Activated naive CD4-positive, alpha-beta T cell treated with anti-CD3 and anti-CD28 coated beads, Interleukin-2, amount 50 U/mL, for 72 hours (primary cell): ENCODE measurements around the gene ABTB2. TPM values are rescaled to one million over a fixed set of nuclear protein-coding genes. Genes with fewer than 3 reads are reported as not detected.

ENCODE experiments used
- ATAC-seq, 2 donors: fragments of 150-1000 bp; cut with Tn5 transposase; 2 replicates each; pipeline ENCODE4 v1.10.0; 2021; ENCODE audit warnings: mild to moderate bottlenecking in 2 of 2, moderate library complexity in 2 of 2
- DNase-seq, 2 donors: peaks; one replicate each; pipeline ENCODE4 v3.0.0; 2021 to 2022; ENCODE audit warnings: low spot score in 2 of 2
- H3K27ac Mint-ChIP-seq, 2 donors: one replicate each; pipeline ENCODE4 v1.8.0; 2022; ENCODE audit warnings: mild to moderate bottlenecking in 2 of 2, mixed read lengths in 2 of 2
- H3K36me3 Mint-ChIP-seq, 2 donors: one replicate each; pipeline ENCODE4 v1.8.0; 2022; ENCODE audit warnings: mixed read lengths in 2 of 2
- H3K9me3 Mint-ChIP-seq, 2 donors: one replicate each; pipeline ENCODE4 v1.8.0; 2022; ENCODE audit warnings: mixed read lengths in 2 of 2
- total RNA-seq, 2 donors: library from RNA; stranded (reverse); gene quantifications; one replicate each; pipeline ENCODE4 v1.2.3, GENCODE V29; 2022

Gene ABTB2
- total RNA-seq, 2 donors from 2014 or later: 0.16 to 0.27 TPM

DNA sequence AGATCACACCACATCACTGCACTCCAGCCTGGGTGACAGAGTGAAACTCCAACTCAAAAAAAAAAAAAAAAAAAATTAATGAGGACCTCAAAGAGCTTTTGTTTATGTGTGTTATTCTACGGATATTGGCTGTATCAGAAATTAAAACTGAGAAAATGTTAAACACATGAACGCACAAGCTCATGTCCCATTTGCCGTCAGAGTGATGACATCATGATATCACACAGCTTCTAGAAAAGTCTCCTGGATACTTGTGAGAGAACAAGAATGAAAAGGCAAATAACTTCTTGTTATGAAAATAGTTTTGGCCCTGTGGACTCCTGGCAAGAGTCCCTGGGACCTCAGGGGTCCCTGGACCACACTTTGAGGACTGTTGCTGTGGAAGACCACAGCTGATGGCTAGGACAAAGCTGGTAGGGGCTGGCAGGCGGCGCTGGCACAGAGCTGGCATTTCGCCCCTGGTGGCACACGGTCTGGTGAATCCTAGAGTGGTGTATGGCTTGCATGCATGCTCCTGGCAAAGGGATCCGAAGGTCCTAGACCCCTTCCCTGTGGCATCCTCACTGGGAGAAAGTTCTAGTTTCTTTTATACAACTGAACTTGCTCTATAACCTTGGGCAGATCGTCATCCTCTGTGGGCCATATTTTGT is 178.7 kb downstream of the ABTB2 start:
- H3K36me3 Mint-ChIP-seq: no peaks in the 10 kb centered on the region
- no peaks in the 10 kb centered on the region for H3K9me3 Mint-ChIP-seq
- H3K27ac Mint-ChIP-seq: no peak overlapping the region
- no peak for DNase-seq
- ATAC-seq: no peak

DNA sequence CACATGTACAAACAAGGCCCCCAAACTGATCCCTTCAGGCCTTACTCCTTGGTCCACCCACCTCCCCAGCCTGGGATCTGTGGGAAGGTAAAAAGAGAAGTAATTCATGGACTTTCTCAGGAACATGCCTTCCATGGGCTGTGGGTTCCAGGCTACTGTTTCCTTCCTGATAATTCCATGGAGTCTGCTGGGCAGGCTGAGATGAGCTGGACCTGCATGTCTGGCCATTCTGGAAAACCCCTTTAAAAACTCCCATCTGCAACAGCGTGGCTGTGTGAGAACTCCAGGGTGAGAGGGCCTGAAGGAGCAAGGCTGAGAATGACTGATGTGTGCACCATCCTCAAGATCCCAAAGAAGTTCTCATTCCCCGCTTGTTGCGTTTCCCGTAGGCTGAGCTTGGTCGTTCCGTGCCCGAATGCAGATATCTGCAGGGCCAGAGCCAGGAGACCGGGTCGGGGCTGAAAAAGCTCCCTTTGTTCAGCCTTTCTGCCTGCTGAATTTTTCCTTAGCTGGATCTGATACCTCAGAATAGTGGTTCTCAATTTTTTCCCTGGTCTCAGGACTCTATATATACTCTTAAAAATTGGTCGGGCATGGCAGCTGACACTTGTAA is 179.5 kb downstream of the ABTB2 start:
- DNase-seq (no peak), ATAC-seq (no peak)
- Mint-ChIP-seq H3K27ac (no peak overlapping the region), H3K36me3 (no peaks in the 10 kb centered on the region), H3K9me3 (no peaks in the 10 kb centered on the region)

DNA sequence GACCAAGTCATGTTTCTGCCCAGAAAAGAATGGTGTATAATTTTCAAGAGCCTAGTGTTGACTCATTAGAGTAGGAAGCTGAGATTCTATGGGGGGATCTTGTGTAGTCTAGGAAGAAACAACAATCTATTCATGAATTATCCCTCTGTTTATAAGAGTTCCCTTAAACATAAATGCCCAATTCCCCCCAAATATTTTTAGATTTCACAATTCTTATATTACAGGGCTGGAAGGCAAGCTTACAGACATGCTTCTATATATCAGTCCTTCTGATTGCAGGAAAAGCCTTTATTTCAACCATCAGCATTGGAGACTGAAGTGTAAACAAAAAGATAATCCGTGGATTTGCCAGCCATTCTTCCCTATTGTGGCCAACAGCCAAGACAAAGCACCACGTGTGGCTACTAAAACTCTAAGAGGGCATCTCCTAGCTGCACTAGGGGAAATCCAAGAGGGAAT is 181.0 kb downstream of the ABTB2 start:
- no peaks in the 10 kb centered on the region for H3K36me3 Mint-ChIP-seq
- no peaks in the 10 kb centered on the region for H3K9me3 Mint-ChIP-seq
- no peak overlapping the region for H3K27ac Mint-ChIP-seq
- ATAC-seq (no peak), DNase-seq (no peak)

DNA sequence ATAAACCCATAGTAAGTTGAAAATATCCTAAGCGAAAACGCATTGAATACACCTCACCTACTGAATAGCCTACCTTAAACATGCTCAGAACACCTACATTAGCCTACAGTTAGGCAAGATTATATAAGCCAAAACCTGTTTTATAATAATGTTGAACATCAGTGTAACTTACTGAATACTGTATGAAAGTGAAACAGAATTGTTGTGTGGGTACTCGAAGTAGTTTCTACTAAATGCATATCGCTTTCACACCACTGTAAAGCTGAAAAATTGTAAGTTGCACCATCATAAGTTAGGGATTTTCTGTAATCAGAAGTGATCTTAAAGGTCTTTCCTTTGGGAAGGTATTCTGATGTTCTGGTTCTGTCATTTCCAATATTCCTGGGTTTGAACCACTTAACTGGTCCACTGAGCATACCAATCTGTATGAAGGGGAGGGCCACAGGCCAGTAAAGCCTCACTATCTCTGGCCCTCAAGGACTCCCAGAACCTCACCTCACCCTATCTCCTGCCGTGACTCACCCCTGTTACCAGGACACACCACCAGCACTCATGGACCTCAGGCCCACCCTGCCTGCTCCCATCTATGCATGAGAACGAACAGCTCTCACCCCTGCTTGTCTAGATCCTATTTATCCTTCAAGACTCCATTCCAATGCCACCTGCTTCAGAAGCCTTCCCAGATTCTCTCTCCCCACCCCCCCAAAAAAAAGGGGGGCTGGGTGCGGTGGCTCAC is 182.4 kb downstream of the ABTB2 start:
- ATAC-seq (no peak), DNase-seq (no peak)
- no peak overlapping the region for H3K27ac Mint-ChIP-seq
- H3K9me3 Mint-ChIP-seq: no peaks in the 10 kb centered on the region
- no peaks in the 10 kb centered on the region for H3K36me3 Mint-ChIP-seq

DNA sequence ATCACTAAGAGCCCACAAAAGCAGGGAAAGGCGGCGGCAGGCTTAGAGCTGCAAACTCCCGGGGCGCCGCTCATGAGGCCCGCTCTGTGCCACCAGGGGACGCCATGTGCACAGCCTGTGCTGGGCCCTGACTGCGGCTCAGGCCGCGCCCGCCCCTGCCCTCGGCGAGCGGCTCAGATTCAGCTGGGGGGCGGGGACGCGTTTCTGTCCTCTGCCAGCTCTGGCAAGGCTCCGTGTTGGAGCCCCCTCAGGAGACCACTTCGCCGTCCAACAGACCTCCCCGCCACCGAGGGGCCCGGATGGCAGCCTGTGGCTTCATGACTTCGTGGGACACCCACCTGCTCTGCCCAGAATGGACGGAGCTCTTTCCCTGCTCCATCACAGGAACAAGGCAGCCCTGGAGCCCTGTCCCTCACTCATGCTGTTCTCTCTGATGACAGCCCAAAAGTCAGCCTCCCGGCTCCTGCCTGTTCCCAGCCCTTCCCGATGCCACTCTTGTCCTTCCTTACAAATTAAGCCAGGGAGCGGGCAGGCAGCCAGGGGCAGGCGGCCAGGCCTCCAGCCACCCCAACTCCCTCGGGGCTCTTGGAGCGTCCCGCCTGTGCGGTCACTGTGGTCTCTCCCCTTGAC is 183.3 kb downstream of the ABTB2 start:
- Mint-ChIP-seq H3K27ac (no peak overlapping the region), H3K9me3 (no peaks in the 10 kb centered on the region)
- ATAC-seq: peak; percentile 97 to 99

DNA sequence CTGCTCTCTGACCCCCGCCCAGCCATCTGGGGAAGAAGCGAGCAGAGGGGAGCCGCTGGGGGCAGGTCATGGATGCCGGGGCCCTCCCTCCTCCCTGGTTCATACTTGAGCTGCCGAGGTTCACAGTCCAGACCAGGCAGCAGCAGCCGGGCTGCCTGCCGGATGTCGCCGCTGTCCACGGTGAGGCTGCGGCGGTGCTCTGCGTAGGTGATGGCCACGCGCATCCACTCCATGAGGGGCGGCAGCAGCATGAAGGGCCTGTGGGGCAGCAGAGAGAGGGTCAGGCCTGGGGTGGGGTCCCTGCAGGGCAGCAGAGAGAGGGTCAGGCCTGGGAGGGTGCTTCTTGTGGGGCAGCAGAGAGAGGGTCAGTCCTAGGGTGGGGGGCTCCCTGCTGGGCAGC is 184.8 kb downstream of the ABTB2 start:
- ATAC-seq: no peak
- Mint-ChIP-seq H3K27ac (no peak overlapping the region), H3K36me3 (no peaks in the 10 kb centered on the region), H3K9me3 (no peaks in the 10 kb centered on the region)
- no peak for DNase-seq

More for the DNA sequence above, 183.3 kb downstream of the ABTB2 start:
- DNase-seq: peak; percentile 69 to 86
- H3K36me3 Mint-ChIP-seq: no peaks in the 10 kb centered on the region

DNA sequence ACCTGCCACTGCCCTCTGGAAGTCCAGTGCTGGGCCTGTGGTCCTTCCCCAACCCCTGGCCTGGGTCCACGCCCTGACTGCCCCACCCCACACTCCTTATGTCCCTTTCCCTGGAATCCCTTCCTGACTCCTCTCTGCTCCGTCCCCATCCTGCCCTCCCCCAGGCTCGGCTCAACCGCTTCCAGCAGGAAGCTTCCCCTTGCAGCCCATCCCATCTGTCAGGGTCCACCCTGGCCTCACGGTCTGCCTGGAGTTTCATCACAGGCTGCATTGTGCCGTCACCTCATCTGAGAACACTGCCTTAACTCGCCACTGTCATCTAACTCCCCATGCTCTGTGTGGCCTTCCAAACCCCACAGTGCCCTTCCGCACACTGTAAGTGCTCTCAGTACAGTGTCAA is 188.1 kb downstream of the ABTB2 start:
- no peaks in the 10 kb centered on the region for H3K9me3 Mint-ChIP-seq
- H3K36me3 Mint-ChIP-seq: no peaks in the 10 kb centered on the region
- no peak for DNase-seq
- ATAC-seq: no peak
- no peak overlapping the region for H3K27ac Mint-ChIP-seq

DNA sequence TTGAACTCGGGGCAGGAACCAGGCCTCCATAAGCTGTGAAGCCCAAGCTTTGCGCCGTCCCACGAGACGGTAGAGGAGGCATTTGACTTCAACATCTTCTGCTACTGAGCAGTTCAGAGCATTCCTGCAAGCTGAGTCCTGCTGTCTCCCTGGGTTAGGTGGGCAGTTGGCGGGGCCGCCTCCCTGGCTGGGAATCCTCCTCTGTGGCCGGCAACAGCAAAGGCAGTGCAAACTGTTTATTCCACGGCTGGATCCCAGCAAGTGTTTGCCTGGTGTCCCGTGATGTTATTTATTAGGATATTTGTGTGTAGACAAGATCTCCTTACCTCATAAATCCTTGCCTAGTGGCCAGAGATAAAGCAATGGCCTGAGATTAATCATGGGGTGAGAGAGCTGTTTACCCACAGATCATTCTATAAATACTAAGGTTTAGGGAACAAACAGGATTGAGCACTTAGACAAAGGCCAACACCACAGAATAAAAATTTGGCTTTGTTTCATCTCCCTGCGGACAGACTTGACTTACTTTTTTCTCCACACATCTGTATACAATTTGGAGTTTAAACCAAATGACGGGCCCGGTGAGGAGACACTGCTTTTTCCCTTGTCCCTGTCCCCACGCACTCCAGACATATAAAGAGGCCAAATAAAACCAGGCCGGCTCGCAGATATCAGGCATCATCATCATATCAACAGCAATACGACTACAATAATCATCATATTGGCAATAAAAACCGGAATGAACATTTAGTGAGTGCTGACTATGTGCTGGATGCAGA is 189.0 kb downstream of the ABTB2 start:
- no peak for DNase-seq
- Mint-ChIP-seq H3K36me3 (no peaks in the 10 kb centered on the region), H3K9me3 (no peaks in the 10 kb centered on the region), H3K27ac (no peak overlapping the region)
- ATAC-seq: no peak

DNA sequence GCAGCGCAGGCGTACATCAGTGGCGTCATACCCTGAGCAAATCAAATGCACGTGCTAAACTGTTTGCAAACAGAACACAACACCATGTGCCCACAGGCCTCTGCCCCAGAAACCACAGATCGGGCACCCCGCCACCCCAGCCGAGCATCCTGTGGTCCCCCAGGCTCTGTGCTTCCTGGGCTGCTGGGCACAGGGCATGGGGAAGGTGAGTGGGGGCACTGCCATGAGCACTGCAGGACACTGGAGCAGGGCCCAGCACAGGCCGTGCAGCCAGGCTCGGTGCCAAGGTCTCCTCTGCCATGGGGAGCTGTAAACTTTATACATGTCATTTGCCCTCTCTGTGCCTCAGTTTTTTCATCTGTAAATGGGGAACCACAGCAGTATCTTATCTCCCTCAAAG is 189.8 kb downstream of the ABTB2 start:
- ATAC-seq (no peak), DNase-seq (no peak)
- no peaks in the 10 kb centered on the region for H3K36me3 Mint-ChIP-seq

DNA sequence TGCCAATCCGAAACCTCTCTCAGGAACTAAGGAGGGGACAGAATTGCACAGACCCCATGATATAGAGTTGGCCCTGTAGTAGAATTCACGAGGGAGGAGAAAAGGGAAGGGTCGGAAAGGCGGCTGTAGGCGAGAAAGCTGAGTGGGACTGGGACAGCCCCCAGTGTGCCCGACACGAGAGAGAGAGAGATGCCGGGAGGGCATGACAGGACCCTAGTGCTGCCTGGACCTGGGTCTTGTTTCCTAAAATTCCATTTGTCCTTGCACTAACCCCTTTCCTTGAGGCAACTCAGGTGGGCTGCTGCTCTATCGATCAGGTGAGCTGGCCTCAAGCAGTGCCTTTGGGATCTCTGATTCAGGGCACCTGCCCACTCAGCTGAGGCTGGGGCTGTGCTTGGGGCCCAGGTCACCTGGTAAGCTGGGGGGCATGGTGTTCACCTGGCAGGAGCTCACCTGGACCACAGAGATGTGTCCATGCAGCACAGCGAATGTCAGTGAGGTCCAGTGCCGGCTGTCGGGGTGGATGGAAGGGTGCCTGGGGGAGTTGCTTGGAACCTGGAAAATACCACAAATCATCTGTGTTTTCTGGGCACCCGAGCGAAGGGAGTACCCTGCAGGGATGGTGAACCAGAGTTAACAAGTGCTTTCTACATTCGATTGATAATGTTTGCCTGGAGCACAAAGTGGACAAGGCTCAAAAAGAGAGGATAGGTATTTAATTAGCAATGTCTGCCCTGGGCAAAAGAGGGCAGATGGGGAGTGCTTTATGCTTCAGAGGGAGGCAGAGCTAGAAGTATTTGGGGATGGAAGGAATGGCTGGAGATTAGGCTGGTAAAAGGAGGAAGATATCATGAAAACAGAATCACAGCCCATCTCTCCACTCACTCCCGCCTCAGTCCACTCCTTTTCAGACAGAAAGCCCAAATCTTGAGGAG is 190.7 kb downstream of the ABTB2 start:
- H3K36me3 Mint-ChIP-seq: no peaks in the 10 kb centered on the region
- H3K9me3 Mint-ChIP-seq: no peaks in the 10 kb centered on the region
- H3K27ac Mint-ChIP-seq: no peak overlapping the region
- ATAC-seq: no peak
- no peak for DNase-seq

More for the DNA sequence above, 189.8 kb downstream of the ABTB2 start:
- Mint-ChIP-seq H3K9me3 (no peaks in the 10 kb centered on the region), H3K27ac (no peak overlapping the region)

DNA sequence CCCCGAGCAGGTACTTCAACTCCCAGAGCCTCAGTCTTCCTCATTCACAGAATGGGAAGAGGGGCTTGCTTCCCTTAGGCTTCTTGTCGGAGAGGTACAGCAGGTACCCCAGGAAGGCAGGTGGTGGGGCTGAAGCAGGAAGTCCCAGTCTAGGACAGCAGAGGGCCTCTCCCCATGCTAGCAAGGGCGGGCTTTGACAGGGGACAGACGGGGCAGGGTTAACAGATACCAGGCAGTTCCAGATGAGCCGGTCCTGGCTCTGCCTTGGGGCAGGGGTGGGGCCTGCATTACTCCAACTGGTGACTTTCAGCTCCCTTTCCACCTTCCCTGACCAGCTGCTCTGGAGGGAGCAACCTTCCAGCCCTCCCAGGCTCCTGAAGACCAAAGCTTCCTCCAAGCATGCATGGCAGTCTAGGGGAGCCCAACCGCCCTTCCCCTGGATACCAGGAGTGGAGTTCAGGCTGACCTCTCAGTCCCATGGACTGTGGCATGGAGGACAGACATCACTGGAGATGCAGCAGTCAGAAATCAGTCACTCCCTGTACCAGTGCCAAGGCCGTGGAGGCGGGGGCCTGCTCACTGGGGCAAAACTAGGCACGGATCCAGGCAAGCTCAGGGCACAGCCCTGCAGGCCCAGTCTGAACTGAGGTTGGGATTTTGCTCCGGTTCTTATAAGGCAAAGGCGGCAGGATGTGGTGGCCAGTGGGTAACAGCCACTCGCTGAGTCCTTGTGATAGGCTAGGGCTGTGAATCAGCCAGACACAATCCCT is 191.8 kb downstream of the ABTB2 start:
- H3K27ac Mint-ChIP-seq: no peak overlapping the region
- ATAC-seq: no peak
- H3K9me3 Mint-ChIP-seq: no peaks in the 10 kb centered on the region
- no peaks in the 10 kb centered on the region for H3K36me3 Mint-ChIP-seq
- no peak for DNase-seq

DNA sequence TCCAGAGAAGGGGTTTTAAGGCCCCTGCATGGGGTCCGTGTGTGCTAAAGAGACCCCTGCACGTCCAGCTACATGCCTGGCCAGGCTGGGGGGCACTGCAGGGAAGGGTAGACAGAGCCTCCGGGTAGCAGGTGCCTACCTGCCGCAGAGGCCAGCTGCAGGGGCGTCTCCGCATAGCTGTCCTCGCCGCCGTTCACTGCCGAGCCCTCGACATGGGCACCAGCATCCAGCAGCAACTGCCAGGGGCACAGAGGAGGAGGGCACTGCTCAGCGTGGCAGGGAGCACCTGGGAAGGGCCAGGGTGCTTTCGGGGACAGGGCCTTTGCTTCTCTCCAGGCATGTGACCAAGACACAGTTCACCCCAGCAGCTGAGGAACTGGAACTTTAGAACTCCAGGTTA is 192.7 kb downstream of the ABTB2 start:
- no peak overlapping the region for H3K27ac Mint-ChIP-seq
- DNase-seq (no peak), ATAC-seq (no peak)
- no peaks in the 10 kb centered on the region for H3K9me3 Mint-ChIP-seq
- no peaks in the 10 kb centered on the region for H3K36me3 Mint-ChIP-seq

DNA sequence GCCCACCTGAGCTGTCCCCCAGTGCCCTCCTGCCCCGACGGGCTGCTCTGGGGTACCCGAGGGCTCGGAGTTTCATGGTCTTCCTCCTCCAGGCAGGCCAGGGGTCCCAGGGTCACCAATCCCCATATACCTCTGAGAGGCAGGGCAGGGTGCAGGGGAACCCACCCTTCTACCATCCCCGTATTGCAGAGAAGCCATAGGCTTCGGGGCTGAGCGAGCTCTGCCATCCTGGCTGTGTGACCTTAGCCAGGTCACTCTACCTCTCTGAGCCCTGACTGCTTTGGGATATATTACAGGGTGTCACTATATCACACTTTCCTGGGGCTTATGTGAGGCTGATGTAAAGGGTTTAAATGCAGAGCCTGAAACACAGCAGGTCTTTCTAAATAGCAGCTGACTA is 195.0 kb downstream of the ABTB2 start:
- Mint-ChIP-seq H3K27ac (no peak overlapping the region), H3K36me3 (no peaks in the 10 kb centered on the region), H3K9me3 (no peaks in the 10 kb centered on the region)
- DNase-seq: no peak
- no peak for ATAC-seq

DNA sequence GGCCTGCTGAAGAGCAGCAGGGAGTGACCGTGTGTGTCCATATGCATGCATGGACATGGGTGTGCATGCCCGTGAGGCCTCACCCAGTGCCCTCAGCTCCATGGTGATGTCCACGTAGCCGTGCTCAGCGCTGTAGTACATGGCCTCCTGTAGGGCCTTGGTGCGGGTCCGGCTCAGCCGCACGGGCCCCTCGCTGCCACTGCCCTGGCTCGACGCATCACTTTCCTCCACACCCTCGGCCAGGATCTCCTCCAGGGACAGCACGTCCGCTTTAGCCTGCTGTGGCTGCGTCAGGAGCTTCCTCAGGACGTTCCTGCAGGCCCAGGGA is 195.4 kb downstream of the ABTB2 start:
- ATAC-seq: no peak
- H3K9me3 Mint-ChIP-seq: no peaks in the 10 kb centered on the region
- no peaks in the 10 kb centered on the region for H3K36me3 Mint-ChIP-seq
- DNase-seq: no peak
- no peak overlapping the region for H3K27ac Mint-ChIP-seq

DNA sequence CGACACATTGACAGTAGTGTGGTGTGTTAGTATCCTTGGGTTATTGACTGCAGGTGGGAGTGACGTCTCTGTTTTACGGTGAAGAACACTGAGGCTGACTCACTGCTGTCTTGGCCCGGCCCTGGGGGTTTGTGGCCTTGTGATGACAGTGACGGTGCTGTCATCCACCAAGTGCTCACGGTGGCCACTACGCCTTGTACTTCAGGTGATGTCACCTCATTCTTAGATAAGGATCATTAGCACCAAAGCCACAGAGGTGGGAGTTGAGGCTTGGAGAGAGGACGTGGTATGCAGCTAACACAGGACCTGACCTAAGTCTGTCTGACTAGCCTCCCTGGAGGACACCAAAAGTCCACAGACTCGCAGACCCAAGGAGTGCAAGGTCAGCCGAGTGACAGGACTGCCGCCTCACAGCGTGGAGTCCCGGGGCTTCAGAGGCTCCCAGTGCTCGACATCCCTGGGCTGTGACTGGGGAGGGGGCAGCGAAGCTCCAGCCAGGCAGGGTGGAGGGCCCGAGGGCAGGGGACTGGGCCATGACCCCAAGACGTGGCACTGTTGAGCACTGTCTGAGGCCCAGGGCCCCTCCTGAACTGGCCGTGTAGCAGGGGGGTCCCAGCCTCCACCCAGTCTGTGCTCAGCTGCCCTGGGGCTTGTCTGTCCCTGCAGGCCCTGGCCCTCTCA is 195.9 kb downstream of the ABTB2 start:
- Mint-ChIP-seq H3K9me3 (no peaks in the 10 kb centered on the region), H3K27ac (no peak overlapping the region), H3K36me3 (no peaks in the 10 kb centered on the region)
- ATAC-seq (peak; percentile 47 to 87), DNase-seq (no peak)
